ENCODE data around the gene SCAMP2. TPM values are rescaled to one million over a fixed set of nuclear protein-coding genes. Genes with fewer than 3 reads are reported as not detected.

The SCAMP2 gene
- total RNA-seq, 1 donor from 2014 or later, result 90.8 TPM

DNA sequence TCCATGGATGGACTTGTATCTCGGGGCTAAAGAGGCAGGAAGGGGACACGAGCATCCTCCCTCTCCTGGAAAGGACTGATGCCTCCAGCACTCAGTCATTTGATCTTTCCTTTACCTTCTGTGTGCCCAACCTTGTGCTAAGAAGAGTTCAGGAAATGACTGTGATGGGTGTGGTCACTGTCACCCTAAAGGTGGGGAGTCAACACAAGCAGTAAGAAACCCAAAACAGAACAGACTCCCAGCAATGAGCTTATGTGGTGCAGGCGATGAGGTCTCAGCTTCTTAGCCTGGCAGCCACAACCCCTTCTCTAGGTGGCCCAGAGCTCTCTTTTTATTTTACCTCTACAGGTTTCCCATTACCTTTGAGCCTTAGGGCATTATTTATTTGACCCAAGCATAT lies 20.5 kb upstream of the SCAMP2 start:
- DNase-seq (ENCODE audit: low spot score in 2 of 2), result no peak
- Histone ChIP-seq H3K4me1 (peaks cover 4 to 13% of the 10 kb centered on the region in 2 donors), H3K9me3 (no peaks in the 10 kb centered on the region), H3K36me3 (peaks cover 11 to 17% of the 10 kb centered on the region in 2 donors), H3K27me3 (no peaks in the 10 kb centered on the region), H3K27ac (no peak overlapping the region), H3K4me3 (no peak overlapping the region)
- intact Hi-C loops (cut with DNase I), result no loop called here
- TF ChIP-seq, protein P1, sequence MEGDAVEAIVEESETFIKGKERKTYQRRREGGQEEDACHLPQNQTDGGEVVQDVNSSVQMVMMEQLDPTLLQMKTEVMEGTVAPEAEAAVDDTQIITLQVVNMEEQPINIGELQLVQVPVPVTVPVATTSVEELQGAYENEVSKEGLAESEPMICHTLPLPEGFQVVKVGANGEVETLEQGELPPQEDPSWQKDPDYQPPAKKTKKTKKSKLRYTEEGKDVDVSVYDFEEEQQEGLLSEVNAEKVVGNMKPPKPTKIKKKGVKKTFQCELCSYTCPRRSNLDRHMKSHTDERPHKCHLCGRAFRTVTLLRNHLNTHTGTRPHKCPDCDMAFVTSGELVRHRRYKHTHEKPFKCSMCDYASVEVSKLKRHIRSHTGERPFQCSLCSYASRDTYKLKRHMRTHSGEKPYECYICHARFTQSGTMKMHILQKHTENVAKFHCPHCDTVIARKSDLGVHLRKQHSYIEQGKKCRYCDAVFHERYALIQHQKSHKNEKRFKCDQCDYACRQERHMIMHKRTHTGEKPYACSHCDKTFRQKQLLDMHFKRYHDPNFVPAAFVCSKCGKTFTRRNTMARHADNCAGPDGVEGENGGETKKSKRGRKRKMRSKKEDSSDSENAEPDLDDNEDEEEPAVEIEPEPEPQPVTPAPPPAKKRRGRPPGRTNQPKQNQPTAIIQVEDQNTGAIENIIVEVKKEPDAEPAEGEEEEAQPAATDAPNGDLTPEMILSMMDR (IDR thresholded peaks at IDR 0.05), result no peak

DNA sequence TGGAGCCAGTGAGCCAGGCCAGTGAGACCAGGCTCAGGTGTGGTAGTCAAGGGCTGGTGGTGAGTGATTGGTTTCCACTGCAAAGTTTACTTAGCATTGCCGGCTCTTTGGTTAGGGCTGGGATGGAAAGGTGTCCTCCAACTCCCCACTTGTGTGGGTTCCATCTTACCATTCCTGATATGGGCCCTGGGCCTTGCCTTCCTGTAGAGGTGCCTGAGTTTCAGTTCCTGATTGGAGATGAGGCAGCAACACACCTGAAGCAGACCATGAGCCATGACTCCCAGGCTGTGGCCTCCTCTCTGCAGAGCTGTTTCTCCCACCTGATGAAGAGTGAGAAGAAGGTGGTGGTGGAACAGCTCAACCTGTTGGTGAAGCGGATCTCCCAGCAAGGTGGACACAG lies 19.8 kb upstream of the SCAMP2 start:
- Histone ChIP-seq H3K9me3 (no peaks in the 10 kb centered on the region), H3K4me3 (no peak overlapping the region), H3K27ac (no peak overlapping the region), H3K27me3 (no peaks in the 10 kb centered on the region), H3K36me3 (peaks cover 11 to 13% of the 10 kb centered on the region in 2 donors), H3K4me1 (peaks cover 4 to 13% of the 10 kb centered on the region in 2 donors)
- TF ChIP-seq, protein P1 (IDR thresholded peaks at IDR 0.05), result no peak
- no peak for DNase-seq (ENCODE audit: low spot score in 2 of 2)
- intact Hi-C loops (cut with DNase I), result no loop called here

DNA sequence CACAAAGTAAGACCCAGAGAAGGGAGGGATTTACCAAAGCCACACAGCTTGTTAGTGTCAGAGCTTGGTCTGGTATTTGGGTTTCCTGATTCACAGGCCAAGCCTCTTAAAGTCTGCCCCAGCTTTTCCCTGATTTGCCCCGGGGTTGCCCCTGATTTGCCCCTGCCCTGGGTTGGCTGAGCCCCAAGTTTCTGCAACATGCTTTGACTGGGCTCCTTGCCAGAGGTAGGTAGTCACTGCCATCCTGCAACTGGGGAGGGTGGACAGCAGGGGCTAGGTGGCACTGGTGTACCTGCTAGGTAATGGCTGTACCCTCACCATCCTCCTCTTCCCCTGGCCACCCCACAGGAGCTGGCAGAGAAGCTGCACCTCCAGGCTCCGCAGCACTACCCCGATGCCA lies 19.1 kb upstream of the SCAMP2 start:
- Histone ChIP-seq H3K27ac (no peak overlapping the region), H3K27me3 (no peaks in the 10 kb centered on the region), H3K36me3 (peaks cover 11 to 13% of the 10 kb centered on the region in 2 donors), H3K9me3 (no peaks in the 10 kb centered on the region), H3K4me1 (peaks cover 4 to 13% of the 10 kb centered on the region in 2 donors), H3K4me3 (no peak overlapping the region)
- intact Hi-C loops (cut with DNase I), result no loop called here
- TF ChIP-seq, protein P1 (IDR thresholded peaks at IDR 0.05), result no peak
- no peak for DNase-seq (ENCODE audit: low spot score in 2 of 2)

DNA sequence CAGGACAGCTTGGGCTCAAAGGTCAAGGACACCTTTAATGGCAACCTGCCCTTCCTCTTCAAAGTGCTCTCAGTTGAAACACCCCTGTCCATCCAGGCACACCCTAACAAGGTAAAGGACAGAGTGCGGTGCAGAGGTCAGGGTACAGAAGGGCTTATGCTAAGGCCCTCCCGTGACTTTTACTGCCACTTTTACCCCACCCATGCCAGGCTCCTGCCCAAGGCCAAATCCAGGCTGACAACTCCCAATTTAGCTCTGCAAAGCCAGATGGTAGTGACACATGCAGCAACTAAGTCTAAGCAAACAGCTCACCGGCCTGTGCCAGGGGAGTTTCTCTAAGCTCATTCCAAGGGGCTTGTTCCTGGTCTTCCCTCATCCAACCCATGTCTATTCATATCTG lies 18.3 kb upstream of the SCAMP2 start:
- Histone ChIP-seq H3K4me1 (peaks cover 4 to 13% of the 10 kb centered on the region in 2 donors), H3K9me3 (no peaks in the 10 kb centered on the region), H3K27me3 (no peaks in the 10 kb centered on the region), H3K36me3 (peaks cover 11 to 13% of the 10 kb centered on the region in 2 donors), H3K4me3 (no peak overlapping the region), H3K27ac (no peak overlapping the region)
- intact Hi-C loops (cut with DNase I), result no loop called here
- TF ChIP-seq, protein P1 (IDR thresholded peaks at IDR 0.05), result no peak
- DNase-seq (ENCODE audit: low spot score in 2 of 2), result no peak

DNA sequence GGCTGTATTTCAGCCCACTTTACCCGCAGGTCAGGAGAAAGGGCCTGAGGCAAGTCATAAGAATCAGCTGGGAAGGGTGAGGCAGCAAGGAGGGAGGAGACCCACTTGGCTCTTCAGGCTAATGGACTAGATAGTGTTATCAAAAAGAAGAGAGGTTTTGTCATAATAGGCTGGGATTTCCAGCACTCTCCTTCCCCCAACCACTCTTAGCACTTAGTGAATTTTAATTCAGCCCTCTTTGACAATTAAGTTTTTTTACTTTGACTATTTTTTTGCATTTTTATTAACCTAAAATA lies 17.4 kb upstream of the SCAMP2 start:
- peak overlapping the region; percentile 70 to 76 for H3K27ac ChIP-seq
- no peaks in the 10 kb centered on the region for H3K27me3 ChIP-seq
- H3K36me3 ChIP-seq, result peaks cover 4 to 11% of the 10 kb centered on the region in 2 donors
- peak overlapping the region; percentile 76 to 85 for H3K4me3 ChIP-seq
- intact Hi-C loops (cut with DNase I), result loop anchor here (1.0 kb wide), 1 partner anchor 16 kb away; the partner anchor contains the start of gene FAM219B
- no peak for DNase-seq (ENCODE audit: low spot score in 2 of 2)
- H3K9me3 ChIP-seq, result no peaks in the 10 kb centered on the region
- TF ChIP-seq, protein P1 (IDR thresholded peaks at IDR 0.05), result no peak
- peaks cover 4 to 13% of the 10 kb centered on the region in 2 donors for H3K4me1 ChIP-seq
